Trophoblast cell (in vitro differentiated cells and primary cell): ENCODE results near the gene IQGAP1.

Experiments
- DNase-seq, 2 donors: peaks; one replicate each; pipeline ENCODE4 v3.0.0-alpha.2; 2016
- H2AFZ ChIP-seq: 2 replicates; pipeline ENCODE4 v1.6.1; 2013; ENCODE audit warnings: low read length, moderate library complexity, mild to moderate bottlenecking; ENCODE audit not compliant: insufficient read depth, poor library complexity
- H2AK5ac ChIP-seq: 2 replicates; pipeline ENCODE4 v1.6.1; 2013; ENCODE audit warnings: mild to moderate bottlenecking, low read length
- H2BK120ac ChIP-seq: 2 replicates; pipeline ENCODE4 v1.6.1; 2013; ENCODE audit warnings: low read length, mild to moderate bottlenecking, moderate library complexity; ENCODE audit not compliant: insufficient read depth, poor library complexity
- H2BK12ac ChIP-seq: 2 replicates; pipeline ENCODE4 v1.6.1; 2013; ENCODE audit warnings: mild to moderate bottlenecking, low read length, moderate library complexity
- H2BK5ac ChIP-seq: 2 replicates; pipeline ENCODE4 v1.6.1; 2013; ENCODE audit warnings: low read length, low read depth, moderate library complexity, mild to moderate bottlenecking; ENCODE audit not compliant: poor library complexity
- H3K14ac ChIP-seq: 2 replicates; pipeline ENCODE4 v1.6.1; 2013; ENCODE audit warnings: mild to moderate bottlenecking, low read length
- H3K18ac ChIP-seq: 2 replicates; pipeline ENCODE4 v1.6.1; 2013; ENCODE audit warnings: mild to moderate bottlenecking, low read length
- H3K23ac ChIP-seq: 2 replicates; pipeline ENCODE4 v1.6.1; 2013; ENCODE audit warnings: low read length
- H3K27ac ChIP-seq: 2 replicates; pipeline ENCODE4 v1.5.1; 2013; ENCODE audit warnings: low read depth, mild to moderate bottlenecking, inconsistent platforms, low read length, moderate library complexity
- H3K27me3 ChIP-seq: 2 replicates; pipeline ENCODE4 v1.6.1; 2013; ENCODE audit warnings: inconsistent platforms, mild to moderate bottlenecking, low read length, moderate library complexity; ENCODE audit not compliant: insufficient read depth
- H3K36me3 ChIP-seq, 2 experiments: 1 replicate in 1 of 2; 2 replicates in 1 of 2; pipeline ENCODE4 v1.6.1; 2013; ENCODE audit warnings: low read length in 2 of 2, mild to moderate bottlenecking in 2 of 2, moderate library complexity in 1 of 2; ENCODE audit not compliant: insufficient read depth in 2 of 2, control insufficient read depth in 1 of 2
- H3K4ac ChIP-seq: 2 replicates; pipeline ENCODE4 v1.6.1; 2013; ENCODE audit warnings: low read depth, mild to moderate bottlenecking, low read length, moderate library complexity
- H3K4me1 ChIP-seq, 2 experiments: 1 replicate in 1 of 2; 2 replicates in 1 of 2; pipeline ENCODE4 v1.6.1; 2013; ENCODE audit warnings: low read length in 2 of 2, mild to moderate bottlenecking in 2 of 2, moderate library complexity in 1 of 2; ENCODE audit not compliant: insufficient read depth in 2 of 2, control insufficient read depth in 1 of 2
- H3K4me2 ChIP-seq: 2 replicates; pipeline ENCODE4 v1.6.1; 2013; ENCODE audit warnings: inconsistent platforms, mild to moderate bottlenecking, low read length, moderate library complexity
- H3K4me3 ChIP-seq: 2 replicates; pipeline ENCODE4 v1.5.1; 2013; ENCODE audit warnings: mild to moderate bottlenecking, low read depth, low read length, inconsistent platforms
- H3K79me1 ChIP-seq: one replicate; pipeline ENCODE4 v1.6.1; 2013; ENCODE audit warnings: low read length
- H3K79me2 ChIP-seq: 2 replicates; pipeline ENCODE4 v1.6.1; 2013; ENCODE audit warnings: low read length, mild to moderate bottlenecking; ENCODE audit not compliant: control insufficient read depth, insufficient read depth, poor library complexity
- H3K9ac ChIP-seq: 2 replicates; pipeline ENCODE4 v1.6.1; 2013; ENCODE audit warnings: mild to moderate bottlenecking, low read length
- H3K9me3 ChIP-seq: 2 replicates; pipeline ENCODE4 v1.6.1; 2013; ENCODE audit warnings: low read depth, mild to moderate bottlenecking, control low read depth, inconsistent platforms, low read length; ENCODE audit not compliant: insufficient read depth
- H4K12ac ChIP-seq: 2 replicates; pipeline ENCODE4 v1.6.1; 2013; ENCODE audit warnings: low read depth, mild to moderate bottlenecking, low read length, moderate library complexity
- H4K8ac ChIP-seq: 2 replicates; pipeline ENCODE4 v1.6.1; 2013; ENCODE audit warnings: low read depth, mild to moderate bottlenecking, low read length, moderate library complexity
- H4K91ac ChIP-seq: one replicate; pipeline ENCODE4 v1.6.1; 2013; ENCODE audit warnings: low read depth, mild to moderate bottlenecking, low read length, moderate library complexity
- WGBS: extraction: QIAGEN DNeasy Blood & Tissue Kit; methylation state at CpG from one replicate; pipeline ENCODE4 v1.1.7; 2013; ENCODE audit warnings: missing lambda C conversion rate; ENCODE audit not compliant: insufficient read length, insufficient coverage; ENCODE audit errors: extremely low coverage; 5-methylcytosine and 5-hydroxymethylcytosine counted together

The IQGAP1 gene

DNA sequence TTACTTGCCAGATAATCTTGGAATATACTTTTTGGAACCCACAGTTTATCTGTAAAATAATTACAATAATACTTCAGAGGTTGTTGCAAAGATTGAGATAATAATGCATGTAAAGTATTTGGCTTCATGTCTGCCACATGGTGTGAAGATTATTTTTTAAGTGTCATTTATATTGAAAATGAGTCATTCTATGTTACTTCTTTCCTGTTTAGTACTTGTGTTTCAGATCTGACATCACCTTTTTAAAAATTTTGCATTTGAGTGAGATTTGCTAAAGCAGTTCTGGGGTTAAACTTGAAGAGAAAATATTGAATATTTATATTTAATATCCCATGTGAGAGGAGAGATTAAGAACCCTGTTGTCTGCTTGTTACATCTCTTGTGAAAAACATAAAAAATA lies 31.2 kb downstream of the IQGAP1 start:
- Histone ChIP-seq H3K4me2 (no peak overlapping the region), H3K9me3 (no peaks in the 10 kb centered on the region), H3K27ac (no peak overlapping the region), H2BK120ac (no peak overlapping the region), H3K14ac (no peak overlapping the region), H4K8ac (no peak overlapping the region), H3K4ac (no peak overlapping the region), H3K79me1 (peaks cover 9% of the 10 kb centered on the region), H3K9ac (no peak overlapping the region), H4K91ac (no peak overlapping the region), H3K4me1 (peaks cover 3 to 16% of the 10 kb centered on the region in 2 experiments), H2BK12ac (no peak overlapping the region), H3K36me3 (no peaks in the 10 kb centered on the region), H3K23ac (no peak overlapping the region), H4K12ac (no peak overlapping the region), H3K27me3 (no peaks in the 10 kb centered on the region), H3K4me3 (no peak overlapping the region), H3K79me2 (peaks cover 25% of the 10 kb centered on the region), H2AFZ (no peak overlapping the region), H3K18ac (no peak overlapping the region), H2BK5ac (no peak overlapping the region), H2AK5ac (no peak overlapping the region)
- no peak for DNase-seq

DNA sequence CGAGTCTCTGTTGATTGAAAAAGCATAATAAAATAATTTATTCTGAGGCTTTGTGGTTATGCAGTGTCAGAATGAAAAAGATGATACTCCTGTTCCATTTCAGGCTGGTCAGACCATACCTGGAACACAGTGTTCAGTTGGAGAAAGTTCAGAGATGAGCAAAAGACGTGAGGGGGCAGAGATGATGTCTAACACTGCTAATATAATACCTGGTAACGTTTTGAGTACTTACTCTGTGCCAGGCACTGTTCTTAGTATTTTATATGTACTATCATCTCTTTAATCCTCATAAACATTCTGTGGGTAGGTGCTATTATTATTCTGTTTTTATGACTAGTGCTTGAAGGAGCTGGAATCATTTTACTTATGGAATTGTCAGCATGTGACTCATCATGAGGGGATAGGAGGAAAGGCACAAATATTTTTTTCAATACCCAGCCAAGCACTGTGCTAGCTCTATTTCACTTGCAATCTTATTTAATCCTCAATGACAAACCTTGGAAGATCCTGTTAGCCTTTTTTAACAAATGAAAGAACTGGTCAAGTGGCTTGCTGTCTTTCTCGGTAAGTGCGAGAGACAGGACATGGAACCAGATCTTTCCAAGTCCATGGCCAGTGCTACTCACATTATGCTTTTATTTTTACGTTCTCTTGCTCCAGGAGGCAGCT lies 31.8 kb downstream of the IQGAP1 start:
- Histone ChIP-seq H3K36me3 (no peaks in the 10 kb centered on the region), H2AK5ac (no peak overlapping the region), H3K9me3 (no peaks in the 10 kb centered on the region), H3K79me1 (peaks cover 4% of the 10 kb centered on the region), H2BK12ac (no peak overlapping the region), H3K18ac (no peak overlapping the region), H3K27me3 (no peaks in the 10 kb centered on the region), H3K27ac (peak overlapping the region; percentile 2), H2BK5ac (no peak overlapping the region), H4K91ac (no peak overlapping the region), H2AFZ (no peak overlapping the region), H3K9ac (no peak overlapping the region), H3K4me2 (no peak overlapping the region), H4K8ac (no peak overlapping the region), H3K79me2 (peaks cover 25% of the 10 kb centered on the region), H3K4me3 (no peak overlapping the region), H3K14ac (no peak overlapping the region), H3K4ac (peak overlapping the region; percentile 71), H3K4me1 (peaks cover 3 to 11% of the 10 kb centered on the region in 2 experiments), H2BK120ac (no peak overlapping the region), H4K12ac (no peak overlapping the region), H3K23ac (no peak overlapping the region)
- peak in 1 of 2 donors; percentile 60 for DNase-seq
- no CpG with 5 or more reads among the region's 6 CpGs for WGBS

DNA sequence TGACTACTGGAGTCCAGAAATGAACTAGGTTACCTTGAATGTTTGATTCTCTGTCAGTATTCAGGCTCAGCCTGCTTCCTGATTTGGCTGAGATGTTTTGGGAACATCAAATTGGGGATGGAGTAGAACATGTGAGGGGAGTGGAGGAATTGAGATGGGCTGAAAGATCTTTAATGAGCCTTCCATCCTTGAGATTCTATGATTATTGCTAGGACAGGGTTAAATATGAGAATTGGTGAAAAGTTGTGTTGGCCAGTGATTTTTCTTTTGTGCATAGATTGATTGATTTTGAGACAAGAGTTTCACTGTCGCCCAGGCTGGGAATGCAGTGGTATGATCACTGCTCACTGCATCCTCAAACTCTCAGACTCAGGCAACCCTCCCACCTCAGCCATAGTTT lies 32.4 kb downstream of the IQGAP1 start:
- no peak overlapping the region for H2AFZ ChIP-seq
- peaks cover 3% of the 10 kb centered on the region for H3K79me1 ChIP-seq
- no CpG with 5 or more reads among the region's 1 CpG for WGBS
- H3K14ac ChIP-seq: no peak overlapping the region
- H2BK120ac ChIP-seq: no peak overlapping the region
- no peak overlapping the region for H4K91ac ChIP-seq
- H4K12ac ChIP-seq: no peak overlapping the region
- H3K23ac ChIP-seq: no peak overlapping the region
- no peak overlapping the region for H3K4me2 ChIP-seq
- no peak overlapping the region for H2BK12ac ChIP-seq
- H3K79me2 ChIP-seq: peaks cover 24% of the 10 kb centered on the region
- H3K36me3 ChIP-seq: no peaks in the 10 kb centered on the region
- H3K18ac ChIP-seq: peak overlapping the region; percentile 32
- H4K8ac ChIP-seq: no peak overlapping the region
- no peaks in the 10 kb centered on the region for H3K9me3 ChIP-seq
- no peak overlapping the region for H3K4me3 ChIP-seq
- peaks cover 3 to 10% of the 10 kb centered on the region in 2 experiments for H3K4me1 ChIP-seq
- H3K4ac ChIP-seq: peak overlapping the region; percentile 71
- no peak for DNase-seq
- H3K27me3 ChIP-seq: no peaks in the 10 kb centered on the region
- no peak overlapping the region for H2AK5ac ChIP-seq
- H3K9ac ChIP-seq: no peak overlapping the region
- no peak overlapping the region for H3K27ac ChIP-seq
- no peak overlapping the region for H2BK5ac ChIP-seq

DNA sequence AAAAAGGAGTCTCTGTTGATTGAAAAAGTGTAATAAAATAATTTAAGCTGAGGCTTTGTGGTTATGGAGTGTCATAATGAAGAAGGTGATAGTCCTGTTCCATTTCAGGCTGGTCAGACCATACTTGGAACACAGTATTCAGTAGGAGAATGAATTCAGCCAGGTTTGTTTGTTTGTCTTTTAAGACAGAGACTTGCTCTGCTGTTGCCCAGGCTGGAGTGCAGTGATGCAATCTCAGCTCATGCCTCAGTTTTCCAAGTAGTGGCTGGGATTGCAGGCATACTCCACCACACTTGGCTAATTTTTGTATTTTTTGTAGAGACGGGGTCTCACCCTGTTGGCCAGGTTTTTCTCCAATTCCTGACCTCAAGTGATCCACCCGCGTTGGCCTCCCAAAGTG lies 33.5 kb downstream of the IQGAP1 start:
- Histone ChIP-seq H2BK120ac (no peak overlapping the region), H4K91ac (no peak overlapping the region), H3K9me3 (no peaks in the 10 kb centered on the region), H3K4me3 (no peak overlapping the region), H4K8ac (no peak overlapping the region), H3K18ac (no peak overlapping the region), H2BK12ac (no peak overlapping the region), H3K23ac (no peak overlapping the region), H3K79me1 (no peaks in the 10 kb centered on the region), H2BK5ac (no peak overlapping the region), H3K27me3 (no peaks in the 10 kb centered on the region), H3K36me3 (no peaks in the 10 kb centered on the region), H4K12ac (no peak overlapping the region), H2AFZ (no peak overlapping the region), H2AK5ac (no peak overlapping the region), H3K4me2 (no peak overlapping the region), H3K27ac (no peak overlapping the region), H3K4me1 (peaks cover 3 to 10% of the 10 kb centered on the region in 2 experiments), H3K14ac (no peak overlapping the region), H3K4ac (peak overlapping the region; percentile 40), H3K79me2 (peaks cover 22% of the 10 kb centered on the region), H3K9ac (no peak overlapping the region)
- no CpG with 5 or more reads among the region's 3 CpGs for WGBS
- DNase-seq: no peak
